Body of pancreas (tissue), 4 donors: ENCODE data around the gene RAD54L.

Experiments
- CTCF ChIP-seq, 7 experiments: fragments of 450-650 bp in 4 of 7; fragments of 200-600 bp in 3 of 7; sonication (generic) in 3 of 7; IDR thresholded peaks; one replicate each; pipeline ENCODE4 v1.5.1; 2016 to 2019; ENCODE audit warnings: antibody characterized with exemption in 7 of 7
- POLR2A ChIP-seq, 3 donors: fragments of 450-650 bp; IDR thresholded peaks; one replicate each; pipeline ENCODE4 v1.6.1; 2016; ENCODE audit warnings: antibody characterized with exemption in 3 of 3, mild to moderate bottlenecking in 2 of 3

- TF ChIP-seq CTCF (IDR thresholded peaks at IDR 0.05) (no peak), POLR2A (IDR thresholded peaks at IDR 0.05) (no peak)
Observed at GRCh38 chr1:46300673-46301405, 53.3 kb downstream of the RAD54L start.
